Thoracic aorta (tissue), 2 donors: ENCODE results near the gene COPZ2. TPM values are rescaled to one million over a fixed set of nuclear protein-coding genes. Genes with fewer than 3 reads are reported as not detected.
"Not testable (repeated sequence)": the region's sequence is repeated elsewhere in the genome, so short reads cannot be mapped to it uniquely, and the experiment has no call there.

Experiments used
- ATAC-seq: fragments of 150-250 bp; one replicate; pipeline ENCODE4 v1.8.0; 2017; ENCODE audit warnings: low read depth; ENCODE audit not compliant: insufficient number of reproducible peaks, low FRiP score
- DNase-seq: peaks from one replicate; pipeline ENCODE4 v3.0.0-alpha.2; 2020; ENCODE audit warnings: low spot score
- H3K27ac ChIP-seq, 2 donors: fragments of 200-600 bp; sonication (generic); 1 replicate in 1 of 2; 2 replicates in 1 of 2; pipeline ENCODE4 v1.5.1; 2016; ENCODE audit warnings: mild to moderate bottlenecking in 2 of 2, moderate library complexity in 2 of 2
- H3K27me3 ChIP-seq: fragments of 200-600 bp; sonication (generic); replicated peaks from 2 replicates; pipeline ENCODE4 v1.6.0; 2016; ENCODE audit warnings: mild to moderate bottlenecking; ENCODE audit not compliant: insufficient read depth
- H3K36me3 ChIP-seq: fragments of 200-600 bp; sonication (generic); one replicate; pipeline ENCODE4 v1.5.1; 2016
- H3K4me1 ChIP-seq, 2 donors: fragments of 200-600 bp; sonication (generic); 1 replicate in 1 of 2; 2 replicates in 1 of 2; pipeline versions ENCODE4 v1.5.1 to v1.6.0; 2016; ENCODE audit warnings: low read depth in 2 of 2, mild to moderate bottlenecking in 1 of 2; ENCODE audit not compliant: control insufficient read depth in 1 of 2
- H3K4me3 ChIP-seq: fragments of 200-600 bp; sonication (generic); 2 replicates; pipeline ENCODE4 v1.5.1; 2016; ENCODE audit warnings: mild to moderate bottlenecking
- H3K9me3 ChIP-seq: fragments of 200-600 bp; sonication (generic); 2 replicates; pipeline ENCODE4 v1.5.1; 2016
- CTCF ChIP-seq: fragments of 200-600 bp; sonication (generic); IDR thresholded peaks from one replicate; pipeline ENCODE4 v1.5.1; 2019; ENCODE audit warnings: antibody characterized with exemption
- total RNA-seq, 2 donors: library from RNA; depleted of rRNA; stranded (reverse); fragments of >200 nt; gene quantifications; one replicate each; pipeline versions ENCODE4 v1.1.0 to v1.2.3, GENCODE V29; 2016

The COPZ2 gene
- total RNA-seq, 2 donors from 2014 or later = 46.8 to 70.9 TPM

- ATAC-seq (no peak), DNase-seq (no peak)
- Histone ChIP-seq H3K36me3 (peaks cover 53% of the 10 kb centered on the region), H3K4me1 (peaks cover 5 to 6% of the 10 kb centered on the region in 2 donors), H3K27ac (no peak overlapping the region), H3K27me3 (no peaks in the 10 kb centered on the region), H3K9me3 (no peaks in the 10 kb centered on the region), H3K4me3 (no peak overlapping the region)
- TF ChIP-seq CTCF = no peak
These were observed 34.1 kb upstream of the COPZ2 start for GRCh38 chr17:48071654-48072053.

- H3K36me3 ChIP-seq = peaks cover 49% of the 10 kb centered on the region
- H3K4me3 ChIP-seq = no peak overlapping the region
- H3K27me3 ChIP-seq = no peaks in the 10 kb centered on the region
- ATAC-seq (no peak), DNase-seq (no peak)
- H3K4me1 ChIP-seq = peaks cover 12 to 17% of the 10 kb centered on the region in 2 donors
- H3K27ac ChIP-seq = no peak overlapping the region
- TF ChIP-seq CTCF = no peak
- H3K9me3 ChIP-seq = no peaks in the 10 kb centered on the region
These were observed 32.6 kb upstream of the COPZ2 start for GRCh38 chr17:48070195-48070594.

- DNase-seq (no peak), ATAC-seq (no peak)
- Histone ChIP-seq H3K4me3 (no peak overlapping the region), H3K36me3 (peaks cover 46% of the 10 kb centered on the region), H3K27ac (no peak overlapping the region), H3K4me1 (peaks cover 16 to 25% of the 10 kb centered on the region in 2 donors), H3K27me3 (no peaks in the 10 kb centered on the region), H3K9me3 (no peaks in the 10 kb centered on the region)
- TF ChIP-seq CTCF = no peak
These were observed 30.9 kb upstream of the COPZ2 start for GRCh38 chr17:48068491-48068961.

- H3K9me3 ChIP-seq, H3K4me3 ChIP-seq, H3K27ac ChIP-seq, DNase-seq, ATAC-seq, H3K27me3 ChIP-seq: not testable (repeated sequence)
- Histone ChIP-seq H3K36me3 (peaks cover 44% of the 10 kb centered on the region), H3K4me1 (peaks cover 19 to 26% of the 10 kb centered on the region in 2 donors)
These were observed 30.2 kb upstream of the COPZ2 start for GRCh38 chr17:48067808-48068207.

- DNase-seq (no peak), ATAC-seq (no peak)
- Histone ChIP-seq H3K4me1 (peaks cover 19 to 26% of the 10 kb centered on the region in 2 donors), H3K27ac (no peak overlapping the region), H3K27me3 (no peaks in the 10 kb centered on the region), H3K36me3 (peaks cover 44% of the 10 kb centered on the region), H3K9me3 (no peaks in the 10 kb centered on the region), H3K4me3 (no peak overlapping the region)
- TF ChIP-seq CTCF = no peak
These were observed 29.6 kb upstream of the COPZ2 start for GRCh38 chr17:48067245-48067644.

GRCh38 chr17:48066656-48067055 is 29.1 kb upstream of the COPZ2 start:
- no peak for TF ChIP-seq CTCF
- Histone ChIP-seq H3K4me3 (no peak overlapping the region), H3K27ac (no peak overlapping the region), H3K36me3 (peaks cover 48% of the 10 kb centered on the region), H3K27me3 (no peaks in the 10 kb centered on the region), H3K9me3 (no peaks in the 10 kb centered on the region), H3K4me1 (peaks cover 19 to 26% of the 10 kb centered on the region in 2 donors)
- DNase-seq (no peak), ATAC-seq (no peak)
